Pancreas (tissue), 10 donors: ENCODE data around the gene RELL2. TPM values are rescaled to one million over a fixed set of nuclear protein-coding genes. Genes with fewer than 3 reads are reported as not detected.

Experiments used
- ATAC-seq, 4 donors: fragments of 200-7000 bp; cut with Tn5 transposase; one replicate each; pipeline versions ENCODE4 v1.8.0 to v1.9.1; 2020; ENCODE audit warnings: mild to moderate bottlenecking in 4 of 4, moderate library complexity in 4 of 4
- DNase-seq, 6 donors: peaks; one replicate each; pipeline ENCODE4 v3.0.0-alpha.2; 2020
- FAIRE-seq: peaks from 2 replicates; lab custom pipeline; 2012; peaks lifted over from hg19 to GRCh38; lab: Jason Lieb, UNC
- H3K27ac ChIP-seq, 4 donors: fragments of 200-600 bp; sonication (generic); 1 replicate in 3 of 4; 2 replicates in 1 of 4; pipeline versions ENCODE4 v1.5.0 to v1.8.0; 2020
- H3K27me3 ChIP-seq, 4 donors: fragments of 200-600 bp; one replicate each; pipeline ENCODE4 v1.8.0; 2021
- H3K36me3 ChIP-seq, 3 donors: fragments of 200-600 bp; sonication (generic) in 1 of 3; one replicate each; pipeline versions ENCODE4 v1.5.0 to v1.8.0; 2020 to 2021
- H3K4me1 ChIP-seq, 3 donors: fragments of 200-600 bp; one replicate each; pipeline ENCODE4 v1.8.0; 2021
- H3K4me3 ChIP-seq, 4 donors: fragments of 200-600 bp; sonication (generic) in 2 of 4; one replicate each; pipeline versions ENCODE4 v1.5.0 to v1.8.0; 2020 to 2021
- H3K9me3 ChIP-seq, 4 donors: fragments of 200-600 bp; one replicate each; pipeline ENCODE4 v1.8.0; 2021
- CTCF ChIP-seq, 4 donors: fragments of 200-600 bp; sonication (generic) in 3 of 4; IDR thresholded peaks; one replicate each; pipeline versions ENCODE4 v1.5.0 to v1.8.0; 2021; ENCODE audit warnings: antibody characterized with exemption in 4 of 4
- WGBS, 2 donors: extraction: QIAGEN DNeasy Blood & Tissue Kit; methylation state at CpG; one replicate each; pipeline ENCODE4 v1.1.7; 2013; 5-methylcytosine and 5-hydroxymethylcytosine counted together
- intact Hi-C, 3 donors: fragments of 100-400 bp; cut with DNase I; formaldehyde crosslinking; loops; one replicate each; pipeline versions ENCODE4 v1.11.1 to v1.14.2; 2022
- polyA plus RNA-seq, 2 donors: library from polyadenylated mRNA; stranded (reverse); fragments of 200-250 nt; gene quantifications; one replicate each; pipeline ENCODE4 v1.2.3, GENCODE V29; 2013
- total RNA-seq, 6 donors: library from RNA; stranded (reverse); fragmentation: NEBNext Ultra II Directional in 4 of 6; extraction: Animal tissue kit (Norgen Biotek cat#: 25700) in 4 of 6; gene quantifications; one replicate each; pipeline versions ENCODE4 v1.2.1 to v1.2.4, GENCODE V29; 2021 to 2023
- donor health status: healthy with polysubstance abuse.
- donor health status: DM: no; HTN: no; CAD: no; lungs with moderate emphysema.
- donor health status: DM: no; HTN: no; CAD: no.
- donor health status: control.
- donor health status: control.
- donor health status: Bipolar disorder and iron deficiency.
- donor health status: DM: yes; HTN: yes; CAD: no.
- donor health status: DM: no; HTN: no; CAD: no.
- donor health status: DM: no; HTN: no; CAD: no.
- donor health status: DM: yes; HTN: yes; CAD: no.

Gene RELL2
- total and polyA plus RNA-seq, 8 donors = 0.67 to 9.0 (median 1.2) TPM

GRCh38 chr5:141657404-141657803 is 20.6 kb downstream of the RELL2 start:
- TF ChIP-seq CTCF (IDR thresholded peaks at IDR 0.05) = no peak
- Histone ChIP-seq H3K36me3 (no peaks in the 10 kb centered on the region), H3K27me3 (no peaks in the 10 kb centered on the region), H3K27ac (no peak overlapping the region), H3K4me3 (no peak overlapping the region), H3K4me1 (no peaks in the 10 kb centered on the region), H3K9me3 (no peaks in the 10 kb centered on the region)
- FAIRE-seq (no peak), ATAC-seq (no peak), DNase-seq (no peak)
- 89 to 91% methylated on average over 1 of the region's 1 CpG for WGBS, 2 donors
- intact Hi-C loops = no loop called here

- intact Hi-C loops = no loop called here
- no peak for TF ChIP-seq CTCF (IDR thresholded peaks at IDR 0.05)
- Histone ChIP-seq H3K27me3 (no peaks in the 10 kb centered on the region), H3K27ac (no peak overlapping the region), H3K4me1 (no peaks in the 10 kb centered on the region), H3K9me3 (no peaks in the 10 kb centered on the region), H3K4me3 (no peak overlapping the region), H3K36me3 (no peaks in the 10 kb centered on the region)
- no peak for FAIRE-seq
- DNase-seq = no peak
- WGBS, 2 donors = 72 to 78% methylated on average over 8 of the region's 8 CpGs
- peak in 2 of 4 donors; percentile 17 to 28 for ATAC-seq
These were observed 21.2 kb downstream of the RELL2 start for GRCh38 chr5:141657937-141658545.

GRCh38 chr5:141662028-141662427 is 25.2 kb downstream of the RELL2 start:
- WGBS, 2 donors = 59 to 71% methylated on average over 17 of the region's 17 CpGs
- TF ChIP-seq CTCF (IDR thresholded peaks at IDR 0.05) = no peak
- no peak overlapping the region for H3K4me3 ChIP-seq
- FAIRE-seq (no peak), DNase-seq (no peak), ATAC-seq (no peak)
- no peaks in the 10 kb centered on the region for H3K36me3 ChIP-seq
- no peaks in the 10 kb centered on the region for H3K9me3 ChIP-seq
- no peaks in the 10 kb centered on the region for H3K27me3 ChIP-seq
- H3K27ac ChIP-seq = no peak overlapping the region
- H3K4me1 ChIP-seq = peaks cover 0 to 4% (median 0%) of the 10 kb centered on the region in 3 donors
- intact Hi-C loops = no loop called here

GRCh38 chr5:141663506-141663905 is 26.7 kb downstream of the RELL2 start:
- H3K27me3 ChIP-seq = no peaks in the 10 kb centered on the region
- no peaks in the 10 kb centered on the region for H3K9me3 ChIP-seq
- no peak for FAIRE-seq
- no peak for TF ChIP-seq CTCF (IDR thresholded peaks at IDR 0.05)
- no peaks in the 10 kb centered on the region for H3K36me3 ChIP-seq
- intact Hi-C loops = no loop called here
- 77 to 84% methylated on average over 8 of the region's 8 CpGs for WGBS, 2 donors
- H3K4me1 ChIP-seq = peaks cover 0 to 4% (median 0%) of the 10 kb centered on the region in 3 donors
- no peak for DNase-seq
- no peak for ATAC-seq
- H3K27ac ChIP-seq = no peak overlapping the region
- no peak overlapping the region for H3K4me3 ChIP-seq

GRCh38 chr5:141664733-141665461 is 28.1 kb downstream of the RELL2 start:
- intact Hi-C loops = no loop called here
- Histone ChIP-seq H3K9me3 (no peaks in the 10 kb centered on the region), H3K36me3 (no peaks in the 10 kb centered on the region), H3K4me1 (peaks cover 0 to 4% (median 0%) of the 10 kb centered on the region in 3 donors), H3K4me3 (no peak overlapping the region), H3K27me3 (no peaks in the 10 kb centered on the region), H3K27ac (no peak overlapping the region)
- FAIRE-seq (no peak), ATAC-seq (peak; percentile 94 to 100 (median 97)), DNase-seq (peak; percentile 79 to 91 (median 90))
- TF ChIP-seq CTCF (IDR thresholded peaks at IDR 0.05) = peak; percentile 82 to 95 (median 94)
- WGBS, 2 donors = 17 to 23% methylated on average over 13 of the region's 13 CpGs
